NCI-H69 (cell line): ENCODE data around the gene CCZ1B.
"Not testable (repeated sequence)": the region's sequence is repeated elsewhere in the genome, so short reads cannot be mapped to it uniquely, and the experiment has no call there.

Experiments
- DNase-seq: peaks from one replicate; lab custom pipeline; 2025; lab: John Stamatoyannopoulos, UW

CCZ1B gene

GRCh38 chr7:6826151-6826550 is at the start of gene CCZ1B:
Gene CCZ1B, minus strand, starts transcription at chr7:6826275. Its CDS starts 78 bp downstream, at chr7:6826197.
- DNase-seq = peak; percentile 90

DNA sequence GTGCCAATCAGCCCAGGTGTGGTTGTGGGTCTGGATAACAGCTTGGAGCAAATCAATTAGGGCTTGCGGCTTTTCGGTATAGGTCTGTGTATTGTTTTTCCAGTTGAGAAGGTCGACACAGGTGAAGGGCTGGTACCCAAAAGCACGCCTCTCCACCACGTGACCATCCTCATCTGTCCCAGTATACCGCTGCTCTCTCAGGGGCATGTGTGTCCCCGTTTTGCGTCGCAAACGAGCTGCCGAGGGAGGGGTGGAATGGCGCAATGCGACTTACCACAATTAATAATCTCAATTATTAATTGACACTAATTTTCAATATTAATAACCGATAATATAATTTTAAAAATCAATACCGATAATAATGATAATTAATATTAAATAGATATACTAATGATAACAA is 48.9 kb upstream of the CCZ1B start:
- not testable (repeated sequence) for DNase-seq

GRCh38 chr7:6872246-6872945 is 46.3 kb upstream of the CCZ1B start:
- DNase-seq = not testable (repeated sequence)

DNA sequence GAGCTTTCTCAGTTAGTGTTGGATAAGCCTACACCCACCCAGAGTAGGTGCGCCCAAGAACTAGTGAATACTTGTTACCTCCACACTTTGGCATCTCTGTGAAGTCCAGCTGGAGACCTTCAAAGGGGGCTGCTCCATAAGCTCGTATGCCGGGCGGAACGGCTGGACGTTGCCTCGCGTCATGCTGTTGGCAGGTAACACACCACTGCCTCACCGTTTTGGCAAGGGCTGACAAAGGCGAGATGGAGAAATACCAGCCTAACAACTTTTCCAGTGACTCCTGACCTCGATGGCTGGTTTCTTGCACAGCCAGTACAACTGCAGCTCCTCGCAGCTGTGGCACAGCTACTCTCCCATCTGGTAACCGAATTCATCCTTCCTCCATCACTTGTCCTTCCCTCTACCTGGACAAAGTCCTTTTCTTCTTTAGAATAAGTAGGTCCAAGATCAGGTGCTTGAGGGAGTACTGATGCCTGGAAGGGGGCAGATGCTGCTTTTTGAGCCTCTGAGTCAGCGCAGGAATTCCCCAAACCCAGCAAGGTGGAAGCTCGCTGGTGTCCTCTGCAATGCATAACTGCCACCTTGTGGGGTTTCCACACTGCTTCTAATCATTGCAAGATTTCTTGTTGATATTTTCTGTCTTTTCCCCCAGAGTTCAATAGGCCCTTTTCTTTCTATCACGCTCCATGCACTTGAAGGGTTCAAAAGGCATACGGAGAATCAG is 45.5 kb upstream of the CCZ1B start:
- DNase-seq = not testable (repeated sequence)

DNA sequence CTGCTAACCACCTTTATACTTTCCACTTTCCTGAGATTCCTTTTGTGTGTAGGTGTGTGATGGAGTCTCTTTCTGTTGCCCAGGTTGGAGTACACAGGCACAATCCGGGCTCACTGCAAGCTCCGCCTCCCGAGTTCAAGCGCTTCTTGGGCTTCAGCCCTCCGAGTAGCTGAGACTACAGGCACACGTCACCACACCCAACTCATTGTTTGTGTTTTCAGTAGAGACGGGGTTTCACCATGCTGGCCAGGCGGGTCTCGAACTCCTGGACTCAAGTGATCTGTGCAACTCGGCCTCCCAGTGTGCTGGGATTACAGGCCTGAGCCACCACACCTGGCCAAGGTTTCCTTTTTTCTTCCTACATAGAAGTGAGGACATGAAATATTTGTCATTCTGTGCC is 38.7 kb upstream of the CCZ1B start:
- not testable (repeated sequence) for DNase-seq

DNA sequence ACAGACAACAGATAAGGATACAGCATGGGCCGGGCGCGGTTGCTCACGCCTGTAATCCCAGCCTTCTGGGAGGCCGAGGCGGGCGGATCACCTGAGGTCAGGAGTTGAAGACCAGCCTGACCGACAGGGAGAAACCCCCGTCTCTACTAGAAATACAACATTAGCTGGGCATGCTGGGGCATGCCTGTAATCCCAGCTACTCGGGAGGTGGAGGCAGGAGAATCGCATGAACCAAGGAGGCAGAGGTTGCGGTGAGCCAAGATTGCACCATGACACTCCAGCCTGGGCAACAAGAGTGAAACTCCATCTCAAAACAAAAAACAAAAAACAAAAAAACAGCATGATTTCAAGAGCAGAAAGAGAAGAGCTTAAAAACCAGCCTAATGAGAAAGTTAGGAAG is 38.1 kb upstream of the CCZ1B start:
- not testable (repeated sequence) for DNase-seq

DNA sequence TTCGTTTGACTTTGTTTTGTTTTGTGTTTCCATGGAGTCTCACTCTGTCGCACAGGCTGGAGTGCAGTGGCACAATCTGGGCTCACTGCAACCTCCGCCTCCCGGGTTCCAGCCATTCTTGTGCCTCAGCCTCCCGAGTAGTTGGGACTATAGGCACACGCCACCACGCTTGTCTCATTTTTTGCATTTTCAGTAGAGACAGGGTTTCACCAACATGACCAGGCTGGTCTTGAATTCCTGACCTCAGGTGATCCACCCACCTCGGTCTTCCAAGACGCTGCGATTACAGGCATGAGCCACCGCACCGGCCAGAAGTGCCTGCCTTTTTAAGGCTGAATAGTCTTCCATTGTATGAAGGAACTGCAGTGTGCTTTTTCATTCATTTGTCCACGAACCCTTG is 36.8 kb upstream of the CCZ1B start:
- not testable (repeated sequence) for DNase-seq

GRCh38 chr7:6857721-6858314 is 31.7 kb upstream of the CCZ1B start:
- DNase-seq = peak; percentile 56

DNA sequence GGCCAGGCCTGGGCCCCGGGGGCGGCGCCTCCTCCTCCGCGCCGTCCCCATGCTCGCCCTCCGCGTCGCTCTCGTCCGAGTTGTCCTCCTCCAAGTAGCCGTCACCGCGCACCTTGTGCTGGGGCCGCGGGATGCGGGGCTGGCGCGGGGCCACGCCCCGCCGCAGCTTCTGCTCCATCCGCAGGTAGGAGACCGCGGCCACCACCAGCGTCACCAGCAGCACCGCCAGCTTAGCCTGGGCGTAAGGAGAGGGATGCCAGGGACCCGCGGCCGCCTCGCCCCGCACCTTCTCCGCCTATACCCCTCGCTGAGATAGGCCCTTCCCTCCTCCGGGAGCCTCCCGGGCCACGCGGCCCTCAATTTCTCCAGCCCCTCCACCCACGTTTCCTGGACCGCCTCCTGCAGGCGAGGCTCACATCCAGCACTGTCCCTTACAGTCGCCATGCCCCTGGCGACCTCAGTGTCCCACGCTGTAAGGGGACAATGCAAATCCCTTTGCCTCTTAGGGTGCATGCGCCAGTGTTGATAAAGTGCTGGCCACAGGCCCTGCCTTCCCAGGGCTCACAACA is 29.6 kb upstream of the CCZ1B start:
- not testable (repeated sequence) for DNase-seq

GRCh38 chr7:6854747-6855562 is 28.9 kb upstream of the CCZ1B start:
- DNase-seq = peak; percentile 16

DNA sequence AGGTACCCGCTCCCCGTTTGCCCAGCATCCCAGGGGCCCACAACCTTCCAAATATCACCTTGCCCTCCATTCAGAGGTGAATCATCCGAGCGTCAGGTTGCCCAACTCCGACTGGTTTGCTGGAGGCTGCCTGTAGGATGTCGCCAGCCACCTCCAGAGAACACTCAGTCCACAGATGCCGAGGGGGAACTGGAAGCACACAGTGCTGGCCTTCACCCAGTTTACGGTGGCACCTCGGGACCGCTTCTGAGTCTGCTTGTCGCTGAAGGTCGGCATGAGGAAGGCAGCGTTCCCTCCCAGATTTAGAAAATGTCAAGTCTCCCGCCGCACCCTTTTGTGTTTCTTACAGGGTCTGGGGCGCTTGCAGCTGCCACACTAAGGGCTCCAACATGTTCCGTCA is 27.6 kb upstream of the CCZ1B start:
- DNase-seq = not testable (repeated sequence)

GRCh38 chr7:6849127-6849526 is 23.1 kb upstream of the CCZ1B start:
- DNase-seq = not testable (repeated sequence)

- not testable (repeated sequence) for DNase-seq
Observed at GRCh38 chr7:6847751-6848150, 21.7 kb upstream of the CCZ1B start.

GRCh38 chr7:6845971-6846449 is 19.9 kb upstream of the CCZ1B start:
- not testable (repeated sequence) for DNase-seq

DNA sequence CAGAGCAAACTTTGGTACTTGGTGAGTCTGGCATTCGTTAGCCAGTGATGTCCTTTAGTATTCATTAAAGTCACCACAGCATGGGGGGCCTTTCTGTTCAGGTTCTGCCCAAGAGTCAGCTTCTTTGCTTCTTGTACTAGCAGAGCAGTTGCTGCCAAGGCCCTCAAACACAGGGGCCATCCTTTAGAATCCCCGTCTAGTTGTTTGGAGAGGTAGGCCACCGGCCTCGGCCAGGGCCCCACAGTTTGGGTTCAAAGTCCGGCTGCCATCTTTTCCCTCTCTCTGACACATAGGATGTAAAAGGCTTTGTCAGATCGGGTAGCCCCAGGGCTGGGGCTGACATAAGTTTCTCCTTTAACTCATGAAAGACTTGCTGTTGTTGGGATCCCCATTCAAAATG is 17.6 kb upstream of the CCZ1B start:
- not testable (repeated sequence) for DNase-seq

GRCh38 chr7:6843092-6843491 is 17.0 kb upstream of the CCZ1B start:
- not testable (repeated sequence) for DNase-seq

DNA sequence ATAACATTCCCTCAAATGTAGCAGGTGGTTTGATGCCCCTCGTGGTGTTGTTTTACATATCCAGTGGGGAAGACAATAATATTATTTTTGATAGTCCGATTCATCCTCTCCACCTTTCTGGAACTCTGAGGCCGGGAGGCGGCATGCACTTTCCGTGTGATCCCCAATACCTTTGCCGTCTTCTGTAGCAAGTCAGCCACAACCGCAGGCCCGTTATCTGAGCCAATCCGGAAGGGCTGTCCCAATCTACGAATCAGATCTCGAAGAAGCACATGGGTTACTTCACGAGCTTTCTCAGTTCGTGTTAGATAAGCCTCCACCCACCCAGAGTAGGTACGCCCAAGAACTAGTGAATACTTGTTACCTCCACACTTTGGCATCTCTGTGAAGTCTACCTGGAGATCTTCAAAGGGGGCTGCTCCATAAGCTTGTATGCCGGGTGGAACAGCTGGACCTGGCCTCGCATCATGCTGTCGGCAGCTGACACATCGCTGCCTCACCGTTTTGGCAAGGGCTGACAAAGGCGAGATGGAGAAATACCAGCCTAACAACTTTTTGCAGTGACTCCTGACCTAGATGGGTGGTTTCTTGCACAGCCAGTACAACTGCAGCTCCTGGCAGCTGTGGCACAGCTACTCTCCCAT is 16.3 kb upstream of the CCZ1B start:
- DNase-seq = not testable (repeated sequence)

- DNase-seq = not testable (repeated sequence)
Observed at GRCh38 chr7:6837081-6837480, 11.0 kb upstream of the CCZ1B start.

GRCh38 chr7:6835521-6835920 is 9.4 kb upstream of the CCZ1B start:
- DNase-seq = not testable (repeated sequence)

- DNase-seq = no peak
Observed at GRCh38 chr7:6833636-6834035, 7.6 kb upstream of the CCZ1B start.
